Endothelial cell of umbilical vein (primary cell): Measurements from ENCODE around the gene TFF3. TPM values are rescaled to one million over a fixed set of nuclear protein-coding genes. Genes with fewer than 3 reads are reported as not detected.

Source experiments
- BruUV-seq: library from RNA; stranded (reverse); fragments of 400-500 nt; replicated peaks from 2 replicates; lab custom pipeline; 2021; lab: Mats Ljungman, UMichigan
- CTCF ChIA-PET: fragments of 300-600, 350-600 bp; sonication (Branson Sonifier 250); formaldehyde crosslinking; loops from one replicate; lab custom pipeline; 2021; ENCODE audit warnings: antibody characterized with exemption, inconsistent platforms; lab: Charles Lee
- POLR2A ChIA-PET: fragments of 300-600, 350-600 bp; sonication (Branson Sonifier 250); formaldehyde crosslinking; loops from one replicate; lab custom pipeline; 2021; ENCODE audit warnings: antibody characterized with exemption, inconsistent platforms; lab: Charles Lee
- DNase-seq: peaks from one replicate; pipeline ENCODE4 v3.0.0-alpha.2; 2011; ENCODE audit warnings: low read depth, low spot score
- FAIRE-seq: peaks from 2 replicates; lab custom pipeline; 2011; peaks lifted over from hg19 to GRCh38; lab: Jason Lieb, UNC
- H2AFZ ChIP-seq: 2 replicates; pipeline ENCODE4 v1.6.0; 2012; ENCODE audit warnings: low read depth, low read length, control low read depth, inconsistent platforms
- H3K27ac ChIP-seq: 2 replicates; pipeline ENCODE4 v1.5.1; 2011; ENCODE audit warnings: low read depth, mild to moderate bottlenecking, control low read depth, low read length, moderate library complexity; ENCODE audit not compliant: insufficient read depth
- H3K27me3 ChIP-seq, 2 experiments: 2 replicates each; pipeline versions ENCODE4 v1.6.0 to v1.6.1; 2011; ENCODE audit warnings: low read length in 2 of 2, mixed read lengths in 1 of 2; ENCODE audit not compliant: control insufficient read depth in 2 of 2, insufficient read depth in 2 of 2
- H3K36me3 ChIP-seq, 2 experiments: 2 replicates in 1 of 2; 3 replicates in 1 of 2; pipeline ENCODE4 v1.5.1; 2011; ENCODE audit warnings: low read length in 2 of 2, mild to moderate bottlenecking in 1 of 2, moderate library complexity in 1 of 2; ENCODE audit not compliant: control insufficient read depth in 2 of 2, insufficient read depth in 2 of 2; ENCODE audit errors: extremely low read depth in 1 of 2
- H3K4me1 ChIP-seq: 3 replicates; pipeline ENCODE4 v1.5.1; 2011; ENCODE audit warnings: mild to moderate bottlenecking, low read length; ENCODE audit not compliant: control insufficient read depth, insufficient read depth; ENCODE audit errors: extremely low read depth
- H3K4me2 ChIP-seq: 2 replicates; pipeline ENCODE4 v1.6.1; 2011; ENCODE audit warnings: low read length, control low read depth, mixed read lengths; ENCODE audit not compliant: insufficient read depth
- H3K4me3 ChIP-seq, 3 experiments: fragments of 200-600 bp in 1 of 3; sonication (generic), shearing (Covaris generic) in 1 of 3; replicated peaks in 1 of 3; 2 replicates each; pipeline ENCODE4 v1.5.1; 2011 to 2016; ENCODE audit warnings: control low read depth in 3 of 3, low read length in 3 of 3, mild to moderate bottlenecking in 2 of 3, inconsistent platforms in 1 of 3, low read depth in 1 of 3, moderate library complexity in 1 of 3; ENCODE audit not compliant: insufficient read depth in 1 of 3
- H3K79me2 ChIP-seq: 2 replicates; pipeline ENCODE4 v1.6.0; 2012; ENCODE audit warnings: low read length, inconsistent platforms; ENCODE audit not compliant: control insufficient read depth, insufficient read depth
- H3K9ac ChIP-seq: replicated peaks from 2 replicates; pipeline ENCODE3; 2011; ENCODE audit warnings: low read length, control low read depth; ENCODE audit not compliant: insufficient read depth; ENCODE audit errors: extremely low read depth
- H3K9me1 ChIP-seq: replicated peaks from 3 replicates; pipeline ENCODE4 v1.6.0; 2011; ENCODE audit warnings: mild to moderate bottlenecking, low read length; ENCODE audit not compliant: control insufficient read depth, insufficient read depth; ENCODE audit errors: extremely low read depth
- H3K9me3 ChIP-seq: replicated peaks from 2 replicates; pipeline ENCODE4 v1.5.1; 2012; ENCODE audit warnings: low read length, inconsistent platforms; ENCODE audit not compliant: control insufficient read depth, insufficient read depth
- H4K20me1 ChIP-seq: replicated peaks from 2 replicates; pipeline ENCODE3; 2011; ENCODE audit warnings: mild to moderate bottlenecking, low read length; ENCODE audit not compliant: control insufficient read depth, insufficient read depth; ENCODE audit errors: extremely low read depth
- EZH2 ChIP-seq: IDR thresholded peaks from 2 replicates; pipeline ENCODE4 v1.6.1; 2012; ENCODE audit warnings: borderline replicate concordance, low read depth, mild to moderate bottlenecking, moderate library complexity, low read length, inconsistent platforms; ENCODE audit not compliant: severe bottlenecking
- FOS ChIP-seq: IDR thresholded peaks from 2 replicates; pipeline ENCODE4 v1.6.1; 2011; ENCODE audit warnings: mild to moderate bottlenecking, low read length, moderate library complexity, borderline replicate concordance; ENCODE audit not compliant: insufficient read depth
- GATA2 ChIP-seq: IDR thresholded peaks from 2 replicates; pipeline ENCODE4 v1.7.0; 2011; ENCODE audit warnings: low read depth, mild to moderate bottlenecking, moderate library complexity, mixed read lengths, low read length; ENCODE audit not compliant: insufficient read length, insufficient read depth
- JUN ChIP-seq: IDR thresholded peaks from 2 replicates; pipeline ENCODE4 v1.6.1; 2011; ENCODE audit warnings: borderline replicate concordance, low read depth; ENCODE audit not compliant: insufficient read length, insufficient read depth
- MAX ChIP-seq: IDR thresholded peaks from 2 replicates; pipeline ENCODE4 v1.6.1; 2011; ENCODE audit not compliant: insufficient read depth, insufficient read length
- MYC ChIP-seq: IDR thresholded peaks from one replicate; pipeline ENCODE4 v1.6.1; 2011; ENCODE audit warnings: mild to moderate bottlenecking, low read depth, low read length
- POLR2AphosphoS5 ChIP-seq: IDR thresholded peaks from 2 replicates; pipeline ENCODE4 v1.6.1; 2012; ENCODE audit warnings: low read depth, mild to moderate bottlenecking, control low read depth, low read length, moderate library complexity; ENCODE audit not compliant: insufficient read depth
- dilution Hi-C: fragments of 300-500 bp; cut with MboI; formaldehyde crosslinking; loops from one replicate; pipeline ENCODE4 v1.15.0; 2019; ENCODE audit warnings: low sequenced_read_pairs; ENCODE audit not compliant: extremely low pct_ligation_motif_present
- intact Hi-C: fragments of 100-400 bp; cut with micrococcal nuclease; formaldehyde crosslinking; loops from one replicate; pipeline ENCODE4 v1.10.0; 2022
- polyA plus RNA-seq, 4 experiments: library from polyadenylated mRNA; depleted of rRNA in 3 of 4; stranded (reverse) in 3 of 4; unstranded in 1 of 4; fragments of >200 nt; gene quantifications; 2 replicates each; pipeline versions ENCODE4 v1.2.1 to v1.2.3, GENCODE V29; 2011 to 2012; ENCODE audit warnings: missing spikeins in 1 of 4
- total RNA-seq: library from RNA; stranded (reverse); gene quantifications from 2 replicates; pipeline ENCODE4 v1.2.3, GENCODE V29; 2021

The TFF3 gene
- total and polyA plus RNA-seq, 2 donors (not counting 3 experiments of a cell fraction or from before 2014, with no cell fraction given): 0.93 to 1.8 TPM

- intact Hi-C loops: no loop called here
- TF ChIP-seq GATA2 (no peak), MYC (no peak), EZH2 (no peak), POLR2AphosphoS5 (no peak)
- Histone ChIP-seq H3K79me2 (no peaks in the 10 kb centered on the region), H3K4me2 (no peak overlapping the region), H4K20me1 (no peaks in the 10 kb centered on the region), H3K4me1 (peaks cover 7% of the 10 kb centered on the region), H2AFZ (no peak overlapping the region), H3K27me3 (no peaks in the 10 kb centered on the region), H3K27ac (no peak overlapping the region), H3K9ac (no peak overlapping the region), H3K4me3 (no peak overlapping the region), H3K9me1 (no peaks in the 10 kb centered on the region), H3K36me3 (no peaks in the 10 kb centered on the region), H3K9me3 (no peaks in the 10 kb centered on the region)
- ChIA-PET CTCF (no interaction called here), POLR2A (no interaction called here)
- DNase-seq: no peak
- BruUV-seq: no TSS peak
- dilution Hi-C loops: no loop called here
- no peak for FAIRE-seq
Measured at GRCh38 chr21:42306366-42307035, 8.7 kb downstream of the TFF3 start.

GRCh38 chr21:42305707-42306147 lies 9.5 kb downstream of the TFF3 start:
- H3K27me3 ChIP-seq: no peaks in the 10 kb centered on the region
- H3K4me2 ChIP-seq: no peak overlapping the region
- no peak for FAIRE-seq
- no peaks in the 10 kb centered on the region for H3K79me2 ChIP-seq
- H3K9me1 ChIP-seq: no peaks in the 10 kb centered on the region
- intact Hi-C loops: no loop called here
- H3K4me1 ChIP-seq: peaks cover 10% of the 10 kb centered on the region
- no peak overlapping the region for H3K9ac ChIP-seq
- no peak for DNase-seq
- TF ChIP-seq JUN (no peak), GATA2 (no peak), FOS (no peak), POLR2AphosphoS5 (no peak), MAX (no peak)
- ChIA-PET POLR2A (no interaction called here), CTCF (no interaction called here)
- no peaks in the 10 kb centered on the region for H4K20me1 ChIP-seq
- H2AFZ ChIP-seq: no peak overlapping the region
- BruUV-seq: no TSS peak
- H3K27ac ChIP-seq: no peak overlapping the region
- H3K36me3 ChIP-seq: no peaks in the 10 kb centered on the region
- dilution Hi-C loops: no loop called here
- H3K4me3 ChIP-seq: no peak overlapping the region
- no peaks in the 10 kb centered on the region for H3K9me3 ChIP-seq
